HL-60 (cell line): Measurements from ENCODE around the gene SKAP2.

Experiments
- DNase-seq, 2 experiments: peaks; one replicate each; pipeline ENCODE4 v3.0.0-alpha.2; 2010 to 2020; ENCODE audit warnings: low read depth in 1 of 2, low spot score in 1 of 2
- H3K27ac ChIP-seq: fragments of 250-450 bp; sonication (Bioruptor Pico); replicated peaks from 2 replicates; pipeline ENCODE4 v1.5.1; 2020; ENCODE audit warnings: mild to moderate bottlenecking, moderate library complexity
- H3K27me3 ChIP-seq: fragments of 250-450 bp; sonication (Bioruptor Pico); 2 replicates; pipeline ENCODE4 v1.5.1; 2021; ENCODE audit warnings: mild to moderate bottlenecking, moderate library complexity; ENCODE audit not compliant: insufficient read depth, poor library complexity, severe bottlenecking
- H3K4me3 ChIP-seq: replicated peaks from 2 replicates; pipeline ENCODE4 v1.5.1; 2011; ENCODE audit warnings: mild to moderate bottlenecking, control low read depth, low read length; ENCODE audit not compliant: insufficient read depth
- CTCF ChIP-seq: IDR thresholded peaks from one replicate; pipeline ENCODE4 v1.5.1; 2011; ENCODE audit warnings: low read length, control low read depth, inconsistent platforms; ENCODE audit not compliant: insufficient read depth
- GABPA ChIP-seq: IDR thresholded peaks from 2 replicates; pipeline ENCODE4 v1.6.1; 2012; ENCODE audit warnings: low read depth
- POLR2AphosphoS5 ChIP-seq: IDR thresholded peaks from 2 replicates; pipeline ENCODE4 v1.6.1; 2012; ENCODE audit warnings: low read depth
- SPI1 ChIP-seq: IDR thresholded peaks from 2 replicates; pipeline ENCODE4 v1.6.1; 2012; ENCODE audit warnings: low read depth, mild to moderate bottlenecking, borderline replicate concordance
- TF ChIP-seq, protein P1 (sequence below): IDR thresholded peaks from 2 replicates; pipeline ENCODE4 v1.6.1; 2012; ENCODE audit warnings: low read depth; ENCODE audit not compliant: insufficient replicate concordance

The SKAP2 gene

DNA sequence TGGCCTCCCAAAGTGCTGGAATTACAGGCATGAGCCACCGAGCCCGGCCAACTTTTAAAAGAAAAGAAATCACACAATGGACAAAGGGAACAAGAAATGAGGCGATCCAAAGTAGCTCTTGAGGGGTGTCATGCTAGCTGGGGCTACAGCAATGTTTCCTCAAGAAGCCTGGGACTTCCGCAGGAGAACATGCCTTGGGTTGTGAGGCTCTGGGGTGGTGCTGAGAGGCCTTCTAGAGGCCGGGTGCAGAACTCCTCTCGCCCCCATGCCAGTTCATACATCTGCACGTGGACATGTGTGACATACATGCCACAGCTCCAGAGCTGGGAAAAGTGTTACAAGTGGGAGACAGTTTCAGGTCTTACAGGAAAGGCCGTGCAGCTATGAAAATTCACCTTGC lies 238.2 kb downstream of the SKAP2 start:
- H3K4me3 ChIP-seq, result no peak overlapping the region
- H3K27ac ChIP-seq, result no peak overlapping the region
- no peaks in the 10 kb centered on the region for H3K27me3 ChIP-seq
- no peak for DNase-seq
- TF ChIP-seq GABPA, result no peak
- TF ChIP-seq CTCF, result no peak
- TF ChIP-seq, protein P1, sequence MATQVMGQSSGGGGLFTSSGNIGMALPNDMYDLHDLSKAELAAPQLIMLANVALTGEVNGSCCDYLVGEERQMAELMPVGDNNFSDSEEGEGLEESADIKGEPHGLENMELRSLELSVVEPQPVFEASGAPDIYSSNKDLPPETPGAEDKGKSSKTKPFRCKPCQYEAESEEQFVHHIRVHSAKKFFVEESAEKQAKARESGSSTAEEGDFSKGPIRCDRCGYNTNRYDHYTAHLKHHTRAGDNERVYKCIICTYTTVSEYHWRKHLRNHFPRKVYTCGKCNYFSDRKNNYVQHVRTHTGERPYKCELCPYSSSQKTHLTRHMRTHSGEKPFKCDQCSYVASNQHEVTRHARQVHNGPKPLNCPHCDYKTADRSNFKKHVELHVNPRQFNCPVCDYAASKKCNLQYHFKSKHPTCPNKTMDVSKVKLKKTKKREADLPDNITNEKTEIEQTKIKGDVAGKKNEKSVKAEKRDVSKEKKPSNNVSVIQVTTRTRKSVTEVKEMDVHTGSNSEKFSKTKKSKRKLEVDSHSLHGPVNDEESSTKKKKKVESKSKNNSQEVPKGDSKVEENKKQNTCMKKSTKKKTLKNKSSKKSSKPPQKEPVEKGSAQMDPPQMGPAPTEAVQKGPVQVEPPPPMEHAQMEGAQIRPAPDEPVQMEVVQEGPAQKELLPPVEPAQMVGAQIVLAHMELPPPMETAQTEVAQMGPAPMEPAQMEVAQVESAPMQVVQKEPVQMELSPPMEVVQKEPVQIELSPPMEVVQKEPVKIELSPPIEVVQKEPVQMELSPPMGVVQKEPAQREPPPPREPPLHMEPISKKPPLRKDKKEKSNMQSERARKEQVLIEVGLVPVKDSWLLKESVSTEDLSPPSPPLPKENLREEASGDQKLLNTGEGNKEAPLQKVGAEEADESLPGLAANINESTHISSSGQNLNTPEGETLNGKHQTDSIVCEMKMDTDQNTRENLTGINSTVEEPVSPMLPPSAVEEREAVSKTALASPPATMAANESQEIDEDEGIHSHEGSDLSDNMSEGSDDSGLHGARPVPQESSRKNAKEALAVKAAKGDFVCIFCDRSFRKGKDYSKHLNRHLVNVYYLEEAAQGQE, result no peak
- TF ChIP-seq POLR2AphosphoS5, result no peak
- TF ChIP-seq SPI1, result no peak

- H3K4me3 ChIP-seq, result no peak overlapping the region
- no peaks in the 10 kb centered on the region for H3K27me3 ChIP-seq
- no peak for DNase-seq
- no peak overlapping the region for H3K27ac ChIP-seq
- no peak for TF ChIP-seq GABPA
- no peak for TF ChIP-seq SPI1
These were observed 239.1 kb downstream of the SKAP2 start for GRCh38 chr7:26625286-26625685.

DNA sequence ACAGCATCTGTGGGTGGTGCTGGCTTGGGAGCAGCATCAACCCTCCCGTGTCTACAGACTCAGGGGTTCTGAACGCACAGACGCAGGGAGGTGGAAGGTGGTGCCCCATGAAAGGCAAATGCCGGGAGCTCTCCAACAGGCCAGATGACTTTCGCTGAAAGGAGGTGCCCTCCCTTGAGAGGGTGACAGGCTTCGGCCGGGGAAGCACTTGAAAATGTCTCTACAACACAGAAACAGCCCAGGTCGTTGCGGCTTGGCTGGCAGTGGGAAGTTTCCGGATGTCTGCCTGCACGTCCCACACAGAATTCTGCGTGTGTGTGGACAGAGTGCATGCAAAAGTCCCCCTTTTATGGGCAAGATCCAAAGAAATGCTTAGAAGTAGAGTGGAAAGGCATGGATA lies 239.6 kb downstream of the SKAP2 start:
- no peak for TF ChIP-seq SPI1
- TF ChIP-seq POLR2AphosphoS5, result no peak
- TF ChIP-seq, protein P1, result no peak
- TF ChIP-seq CTCF, result no peak
- no peak for TF ChIP-seq GABPA
- H3K4me3 ChIP-seq, result no peak overlapping the region
- DNase-seq, result no peak
- no peaks in the 10 kb centered on the region for H3K27me3 ChIP-seq
- no peak overlapping the region for H3K27ac ChIP-seq

GRCh38 chr7:26624431-26624830 lies 240.0 kb downstream of the SKAP2 start:
- H3K4me3 ChIP-seq, result no peak overlapping the region
- H3K27ac ChIP-seq, result no peak overlapping the region
- no peak for TF ChIP-seq CTCF
- no peak for TF ChIP-seq SPI1
- TF ChIP-seq POLR2AphosphoS5, result no peak
- TF ChIP-seq, protein P1, result no peak
- TF ChIP-seq GABPA, result no peak
- DNase-seq, result no peak
- no peaks in the 10 kb centered on the region for H3K27me3 ChIP-seq
